ENCODE measurements around the gene CDC42EP5.
A peak's percentile ranks its signal among the peaks of the same experiment; 100 is the strongest.
"Not testable (repeated sequence)": the region's sequence is repeated elsewhere in the genome, so short reads cannot be mapped to it uniquely, and the experiment has no call there.

CDC42EP5 gene

DNA sequence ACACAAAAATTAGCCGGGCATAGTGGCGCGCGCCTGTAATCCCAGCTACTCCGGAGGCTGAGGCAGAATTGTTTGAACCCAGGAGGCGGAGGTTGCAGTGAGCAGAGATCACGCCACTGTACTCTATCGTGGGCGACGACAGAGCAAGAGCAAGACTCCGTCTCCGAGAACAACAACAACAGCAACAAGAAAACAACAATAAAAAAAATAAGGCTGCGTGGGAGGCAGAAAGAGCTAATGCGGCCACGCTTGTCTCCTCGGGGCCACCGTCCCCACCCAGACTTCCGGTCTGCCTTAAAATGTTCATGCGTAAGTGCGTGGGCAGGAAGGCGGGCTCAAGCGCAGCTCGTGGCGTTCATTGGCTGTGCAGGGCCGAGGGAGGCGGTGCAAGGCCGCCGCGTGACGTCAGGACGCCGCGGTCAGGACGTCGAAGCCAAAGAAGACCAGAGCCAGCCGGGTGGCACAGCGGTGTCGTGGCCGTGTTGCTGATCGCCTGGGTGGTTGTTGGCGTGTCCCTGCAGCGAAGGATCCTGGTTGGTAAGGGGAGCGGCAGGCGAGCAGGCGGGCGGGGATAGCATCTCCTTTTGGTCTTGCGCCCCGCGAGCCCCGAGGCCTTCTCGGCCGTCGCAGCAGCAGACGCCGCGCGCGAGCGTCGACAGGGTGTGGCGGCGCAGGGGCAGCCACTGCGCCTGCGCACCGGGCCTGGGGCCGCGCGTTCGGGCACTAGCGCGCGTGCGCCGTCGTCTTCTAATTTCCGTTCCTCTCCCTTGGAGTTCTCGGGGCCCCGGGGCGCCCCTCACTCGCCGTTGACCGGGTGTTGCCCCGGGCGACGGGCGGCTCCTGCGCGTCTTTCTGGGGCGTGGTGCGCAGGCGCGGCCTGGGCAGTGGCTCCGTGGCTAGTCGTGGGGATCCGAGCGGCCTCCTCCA is 24.1 kb downstream of the CDC42EP5 start, which contains the start of gene LENG8:
LENG8 (plus strand) TSS at position 426 of the 927 bp plus-strand sequence. CDS start 2,146 bp downstream, outside the sequence.
- peak; percentile 93 to 94 for DNase-seq (ENCODE audit: low read depth in 2 of 2)

GRCh38 chr19:54448040-54448773 is 24.9 kb downstream of the CDC42EP5 start:
- DNase-seq (ENCODE audit: low read depth in 2 of 2): peak in 1 of 2 donors; percentile 34

- not testable (repeated sequence) for DNase-seq (ENCODE audit: low read depth in 2 of 2)
These were observed 26.7 kb downstream of the CDC42EP5 start for GRCh38 chr19:54446349-54446748.

- no peak for DNase-seq (ENCODE audit: low read depth in 2 of 2)
These were observed 28.4 kb downstream of the CDC42EP5 start for GRCh38 chr19:54444737-54445136.

DNA sequence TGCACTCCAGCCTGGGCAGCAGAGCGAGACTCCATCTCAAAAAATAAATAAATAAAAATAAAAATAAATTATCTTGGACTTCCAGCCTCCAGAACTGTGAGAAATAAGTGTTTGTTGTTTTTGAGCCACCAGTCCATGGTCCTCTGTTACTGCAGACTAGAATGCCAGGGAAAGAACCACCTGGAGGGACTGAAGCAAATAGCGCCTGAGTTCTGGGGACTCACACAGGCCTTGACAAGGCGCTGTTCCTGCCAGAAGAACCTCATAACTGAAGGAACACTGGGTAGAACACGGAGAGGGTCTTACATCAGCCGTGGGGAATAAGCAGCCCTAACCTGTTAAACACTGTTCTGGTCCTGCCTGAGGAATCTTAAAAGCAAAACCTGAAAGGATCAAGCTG is 32.5 kb downstream of the CDC42EP5 start:
- no peak for DNase-seq (ENCODE audit: low read depth in 2 of 2)

DNA sequence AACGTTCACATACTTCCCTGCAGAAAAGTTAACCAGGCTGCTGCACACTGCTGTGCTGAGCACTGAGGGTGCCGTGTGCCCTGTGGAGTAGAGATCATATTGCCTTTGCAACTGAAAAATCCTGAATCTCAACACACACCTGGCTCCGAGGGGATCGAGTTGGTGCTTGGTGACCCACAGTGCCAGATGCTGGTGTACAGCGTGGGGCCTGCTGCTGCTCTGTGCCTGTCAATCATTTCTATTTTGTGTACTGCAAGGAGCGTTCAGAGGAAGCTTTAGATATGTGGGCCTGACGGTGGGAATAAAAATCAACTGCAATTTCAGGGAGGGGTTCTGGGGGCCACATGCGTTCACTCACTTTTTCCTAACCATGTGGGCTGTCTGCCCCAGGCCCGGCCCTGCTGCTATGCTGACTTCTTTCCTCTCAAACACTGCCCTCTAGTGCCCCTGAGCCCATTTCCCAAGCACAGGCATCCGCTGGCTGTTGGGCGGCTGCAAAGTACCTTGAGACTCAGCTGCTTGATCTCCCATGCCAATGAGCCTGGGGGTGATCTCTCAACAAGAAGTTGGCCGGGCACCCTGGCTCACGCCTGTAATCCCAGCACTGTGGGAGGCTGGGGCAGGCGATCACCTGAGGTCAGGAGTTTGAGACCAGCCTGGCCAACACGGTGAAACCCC is 33.8 kb downstream of the CDC42EP5 start:
- DNase-seq (ENCODE audit: low read depth in 2 of 2): no peak

DNA sequence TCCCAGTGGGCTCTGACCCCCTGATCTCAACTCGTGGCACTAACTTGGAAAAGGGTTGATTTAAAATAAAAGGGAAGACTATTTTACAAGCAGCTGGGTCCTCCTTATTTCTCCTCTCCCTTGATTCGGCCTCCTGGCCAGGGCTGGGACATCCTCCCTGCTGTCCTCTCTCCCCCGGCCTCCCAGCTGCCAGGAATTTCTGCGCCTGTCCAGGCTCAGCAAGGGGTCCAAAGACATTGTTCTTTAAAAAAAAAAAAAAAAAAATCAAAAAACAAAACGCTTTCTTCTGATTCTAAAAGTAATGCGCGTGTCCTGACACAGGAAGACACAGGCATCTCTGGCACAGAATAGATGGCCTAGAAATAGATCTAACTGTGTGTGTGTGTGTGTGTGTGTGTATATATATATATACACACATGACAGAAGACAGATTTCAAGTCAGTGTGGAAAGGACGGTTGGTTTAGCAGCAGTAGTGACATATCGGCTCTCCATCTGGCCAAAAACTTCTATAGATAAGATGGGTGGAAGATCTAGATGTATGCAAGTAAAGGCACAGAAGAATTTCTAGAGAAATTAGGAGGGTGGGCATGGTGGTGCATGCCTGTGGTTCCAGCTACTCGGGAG is 36.4 kb downstream of the CDC42EP5 start:
- DNase-seq (ENCODE audit: low read depth in 2 of 2): no peak

GRCh38 chr19:54436031-54436523 is 37.0 kb downstream of the CDC42EP5 start:
- no peak for DNase-seq (ENCODE audit: low read depth in 2 of 2)

DNA sequence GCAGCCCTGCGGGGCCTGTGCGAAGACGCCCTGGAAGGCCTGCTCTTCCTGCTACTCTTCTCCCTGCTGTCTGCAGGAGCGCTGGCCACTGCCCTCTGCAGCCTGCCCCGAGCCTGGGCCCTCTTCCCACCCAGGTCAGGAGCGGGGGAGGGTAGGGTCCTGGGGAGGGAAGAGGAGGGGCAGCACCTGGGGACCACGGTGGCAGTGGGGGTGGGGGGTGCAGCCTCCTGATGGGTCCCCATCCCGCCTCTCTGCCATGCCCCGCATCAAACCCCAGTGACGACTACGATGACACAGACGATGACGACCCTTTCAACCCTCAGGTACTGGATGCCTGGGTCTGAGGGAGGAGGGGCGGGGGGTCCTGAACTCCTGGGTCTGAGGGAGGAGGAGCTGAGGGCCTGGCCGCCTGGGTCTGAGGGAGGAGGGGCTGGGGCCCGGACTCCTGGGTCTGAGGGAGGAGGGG is 37.5 kb downstream of the CDC42EP5 start:
- no peak for DNase-seq (ENCODE audit: low read depth in 2 of 2)

- DNase-seq (ENCODE audit: low read depth in 2 of 2): no peak
These were observed 38.3 kb downstream of the CDC42EP5 start for GRCh38 chr19:54434873-54435214.

DNA sequence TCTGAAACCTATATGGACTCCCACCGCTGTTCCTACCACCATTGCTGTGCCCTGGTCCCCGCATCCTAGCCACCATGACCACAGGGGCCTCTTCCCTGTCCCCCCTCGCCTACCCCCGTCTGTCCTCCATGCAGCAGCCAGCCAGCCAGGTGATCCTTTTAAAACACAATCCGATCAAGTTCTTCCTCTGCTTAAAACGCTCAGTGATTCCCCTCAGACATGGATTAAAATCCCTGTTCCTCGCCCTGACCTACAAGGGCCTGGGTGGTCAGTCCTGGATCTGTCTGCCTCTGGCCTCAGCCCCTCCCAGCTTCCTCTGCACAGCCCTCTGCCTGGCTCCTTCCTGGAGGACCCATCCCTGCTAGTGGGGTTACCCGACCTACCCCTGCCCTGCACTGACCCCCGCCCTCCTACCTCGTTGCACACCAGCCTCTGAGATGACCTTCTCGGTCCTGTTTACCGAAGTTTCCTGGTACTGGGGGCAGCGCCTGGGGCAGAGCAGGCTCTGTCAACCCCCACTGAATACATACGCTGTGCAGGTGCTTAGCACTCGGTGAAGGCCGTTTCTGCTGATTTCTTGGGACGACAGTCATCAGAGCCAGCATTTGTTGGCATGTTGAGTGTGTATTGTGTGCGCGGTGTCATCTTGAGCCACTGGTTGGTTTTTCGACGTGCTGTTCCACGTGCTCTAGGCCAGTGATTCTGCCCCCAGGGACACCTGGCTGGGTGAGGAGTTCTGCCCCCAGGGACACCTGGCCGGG is 38.8 kb downstream of the CDC42EP5 start:
- DNase-seq (ENCODE audit: low read depth in 2 of 2): no peak

- DNase-seq (ENCODE audit: low read depth in 2 of 2): no peak
These were observed 39.4 kb downstream of the CDC42EP5 start for GRCh38 chr19:54433697-54434096.

- DNase-seq (ENCODE audit: low read depth in 2 of 2): no peak
These were observed 40.9 kb downstream of the CDC42EP5 start for GRCh38 chr19:54432144-54432738.

DNA sequence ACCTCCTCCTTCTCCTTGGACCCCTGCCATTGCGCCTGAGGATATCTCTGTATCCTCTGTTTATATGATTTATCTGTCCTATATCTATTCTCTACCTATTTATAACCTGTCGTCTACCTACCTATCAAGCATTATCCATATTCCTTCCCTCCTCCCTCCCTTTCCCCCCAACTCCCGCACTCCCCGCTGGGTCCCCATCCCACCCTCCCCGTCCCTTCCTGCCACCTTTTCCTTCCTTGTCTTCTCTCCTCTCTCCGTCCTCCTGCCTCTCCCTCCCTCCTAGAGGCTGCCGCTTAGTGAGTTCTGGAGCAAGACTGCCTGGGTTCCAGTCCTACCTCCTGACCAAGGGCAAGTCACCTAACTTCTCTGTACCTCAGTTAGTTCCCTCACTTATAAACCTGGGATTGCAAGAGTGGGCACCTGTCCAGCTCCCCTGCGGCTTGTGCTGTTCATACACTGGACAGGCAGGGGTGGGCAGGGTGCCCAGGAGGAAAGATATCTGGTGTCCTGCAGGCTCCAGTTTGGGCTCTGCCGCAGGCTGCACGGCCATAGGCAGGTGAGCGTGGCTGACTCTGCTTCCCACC is 41.7 kb downstream of the CDC42EP5 start:
- DNase-seq (ENCODE audit: low read depth in 2 of 2): no peak

- peak; percentile 34 to 49 for DNase-seq (ENCODE audit: low read depth in 2 of 2)
These were observed 42.5 kb downstream of the CDC42EP5 start for GRCh38 chr19:54430306-54431254.

DNA sequence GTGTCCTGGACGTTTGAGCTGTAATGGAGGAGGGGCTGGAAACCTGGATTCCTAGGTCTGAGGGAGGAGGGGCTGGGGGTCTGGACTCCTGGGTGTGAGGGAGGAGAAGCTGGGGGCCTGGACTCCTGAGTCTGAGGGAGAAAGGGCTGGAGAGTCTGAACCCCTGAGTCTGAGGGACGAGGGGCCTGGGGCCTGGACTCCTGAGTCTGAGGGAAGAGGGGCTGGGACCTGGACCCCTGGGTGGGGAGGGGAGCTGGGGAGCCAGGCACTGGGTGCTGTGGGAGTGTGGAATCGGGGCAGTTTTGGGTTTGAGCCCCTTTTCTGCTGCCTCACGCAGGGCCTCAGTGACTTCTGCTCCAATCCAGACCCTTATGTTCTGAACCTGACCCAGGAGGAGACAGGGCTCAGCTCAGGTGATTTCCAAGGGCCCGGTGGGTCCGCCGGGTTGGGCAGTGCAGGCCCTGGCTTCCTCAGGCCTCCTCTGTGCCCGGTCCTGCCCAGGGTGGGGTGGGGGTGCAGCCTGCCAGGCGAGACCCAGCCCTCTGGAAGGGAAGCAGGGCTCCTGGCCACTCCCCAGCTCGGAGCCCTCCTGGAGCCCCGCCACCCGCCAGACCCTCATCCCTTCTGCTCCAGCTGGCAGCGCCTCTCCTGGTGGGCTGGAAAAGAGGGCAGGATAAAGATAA is 43.4 kb downstream of the CDC42EP5 start:
- no peak for DNase-seq (ENCODE audit: low read depth in 2 of 2)

- no peak for DNase-seq (ENCODE audit: low read depth in 2 of 2)
These were observed 44.0 kb downstream of the CDC42EP5 start for GRCh38 chr19:54429176-54429495.
